Neural cell (in vitro differentiated cells): ENCODE measurements around the gene SRP54. TPM values are rescaled to one million over a fixed set of nuclear protein-coding genes. Genes with fewer than 3 reads are reported as not detected.
A peak's percentile ranks its signal among the peaks of the same experiment; 100 is the strongest.

Experiments used
- H2AFZ ChIP-seq: fragments of 200-600, 300-800 bp; sonication (generic), shearing (Covaris generic); 2 replicates; pipeline ENCODE4 v1.6.0; 2014; ENCODE audit warnings: low read depth, mild to moderate bottlenecking, antibody characterized with exemption, low read length, moderate library complexity
- H3F3A ChIP-seq: fragments of 200-600 bp; shearing (Covaris generic); 2 replicates; pipeline ENCODE4 v1.6.1; 2016; ENCODE audit warnings: mild to moderate bottlenecking, moderate library complexity, mixed read lengths, antibody characterized with exemption, low read length; ENCODE audit not compliant: insufficient read depth, poor library complexity, severe bottlenecking
- H3K27ac ChIP-seq: fragments of 200-600, 300-800 bp; sonication (generic), shearing (Covaris generic); 2 replicates; pipeline ENCODE4 v1.5.1; 2014; ENCODE audit warnings: mild to moderate bottlenecking, low read length, moderate library complexity
- H3K27me3 ChIP-seq: fragments of 300-800, 200-600 bp; sonication (generic), shearing (Covaris generic); 2 replicates; pipeline ENCODE4 v1.6.0; 2014; ENCODE audit warnings: mild to moderate bottlenecking, low read depth, low read length, moderate library complexity; ENCODE audit not compliant: insufficient read depth
- H3K36me3 ChIP-seq: fragments of 300-800, 200-600 bp; sonication (generic), shearing (Covaris generic); 2 replicates; pipeline ENCODE4 v1.5.1; 2014; ENCODE audit warnings: mild to moderate bottlenecking, antibody characterized with exemption, low read length, moderate library complexity; ENCODE audit not compliant: insufficient read depth
- H3K4me2 ChIP-seq: fragments of 300-800, 200-600 bp; sonication (generic), shearing (Covaris generic); 2 replicates; pipeline ENCODE4 v1.6.0; 2014; ENCODE audit warnings: mild to moderate bottlenecking, low read length
- H3K4me3 ChIP-seq: fragments of 300-800, 200-600 bp; sonication (generic), shearing (Covaris generic); 2 replicates; pipeline ENCODE4 v1.5.1; 2014; ENCODE audit warnings: mild to moderate bottlenecking, low read length, moderate library complexity
- H3K79me2 ChIP-seq: fragments of 200-600 bp; shearing (Covaris generic); replicated peaks from 2 replicates; pipeline ENCODE4 v1.6.0; 2014; ENCODE audit warnings: mild to moderate bottlenecking, low read length, moderate library complexity; ENCODE audit not compliant: insufficient read depth
- H3K9ac ChIP-seq: fragments of 300-800, 200-600 bp; sonication (generic), shearing (Covaris generic); 2 replicates; pipeline ENCODE4 v1.6.1; 2016; ENCODE audit warnings: mild to moderate bottlenecking, low read length, mixed read lengths
- H3K9me2 ChIP-seq: fragments of 200-600 bp; shearing (Covaris generic); 2 replicates; pipeline ENCODE4 v1.6.1; 2016; ENCODE audit warnings: mild to moderate bottlenecking, low read length, mixed read lengths; ENCODE audit not compliant: insufficient read depth
- H3K9me3 ChIP-seq: fragments of 200-600, 300-800 bp; sonication (generic), shearing (Covaris generic); 2 replicates; pipeline ENCODE4 v1.6.1; 2016; ENCODE audit warnings: mild to moderate bottlenecking, mixed run types, low read length, moderate library complexity, mixed read lengths
- H4K20me1 ChIP-seq: fragments of 200-600 bp; shearing (Covaris generic); 2 replicates; pipeline ENCODE4 v1.6.1; 2016; ENCODE audit warnings: mild to moderate bottlenecking, mixed run types; ENCODE audit not compliant: insufficient read depth
- CTCF ChIP-seq: fragments of 450-650 bp; IDR thresholded peaks from 2 replicates; pipeline ENCODE4 v1.5.1; 2014; ENCODE audit warnings: antibody characterized with exemption, mild to moderate bottlenecking, moderate library complexity; ENCODE audit not compliant: poor library complexity, severe bottlenecking
- EP300 ChIP-seq: fragments of 450-650 bp; conservative IDR thresholded peaks from 2 replicates; pipeline ENCODE4 v1.6.1; 2014; ENCODE audit warnings: antibody characterized with exemption, mild to moderate bottlenecking, moderate library complexity; ENCODE audit not compliant: poor library complexity, severe bottlenecking
- EZH2 ChIP-seq: fragments of 200-600, 300-800 bp; shearing (Covaris generic), sonication (generic); IDR thresholded peaks from 2 replicates; pipeline ENCODE4 v1.6.1; 2014; ENCODE audit warnings: antibody characterized with exemption, low read length, borderline replicate concordance, mild to moderate bottlenecking; ENCODE audit not compliant: insufficient read depth, poor library complexity, severe bottlenecking
- MXI1 ChIP-seq: fragments of 450-650 bp; conservative IDR thresholded peaks from 2 replicates; pipeline ENCODE4 v1.6.1; 2014; ENCODE audit warnings: antibody characterized with exemption, mild to moderate bottlenecking; ENCODE audit not compliant: poor library complexity, severe bottlenecking
- POLR2AphosphoS5 ChIP-seq: IDR thresholded peaks from 2 replicates; pipeline ENCODE4 v1.6.1; 2012
- RAD21 ChIP-seq: fragments of 450-650 bp; conservative IDR thresholded peaks from 2 replicates; pipeline ENCODE4 v1.6.1; 2014; ENCODE audit warnings: antibody characterized with exemption, mild to moderate bottlenecking, moderate library complexity
- REST ChIP-seq: IDR thresholded peaks from 2 replicates; pipeline ENCODE4 v1.6.1; 2012; ENCODE audit warnings: borderline replicate concordance
- SMC3 ChIP-seq: fragments of 450-650 bp; conservative IDR thresholded peaks from 2 replicates; pipeline ENCODE4 v1.6.1; 2014; ENCODE audit warnings: antibody characterized with exemption, mild to moderate bottlenecking, moderate library complexity; ENCODE audit not compliant: poor library complexity
- TAF1 ChIP-seq: IDR thresholded peaks from 2 replicates; pipeline ENCODE4 v1.6.1; 2012; ENCODE audit warnings: low read depth
- polyA plus RNA-seq: library from polyadenylated mRNA; depleted of rRNA; stranded (reverse); fragments of >200 nt; gene quantifications from 2 replicates; pipeline ENCODE4 v1.2.3, GENCODE V29; 2014

The SRP54 gene
- polyA plus RNA-seq, 1 donor from 2014 or later = 110 TPM

GRCh38 chr14:35044939-35045797, 62.4 kb downstream of the SRP54 start:
- H3K36me3 ChIP-seq = no peaks in the 10 kb centered on the region
- H3K27ac ChIP-seq = peak overlapping the region; percentile 80
- H3K27me3 ChIP-seq = no peaks in the 10 kb centered on the region
- H3K9me3 ChIP-seq = no peaks in the 10 kb centered on the region
- peaks cover 5% of the 10 kb centered on the region for H3K79me2 ChIP-seq
- peak overlapping the region; percentile 31 for H2AFZ ChIP-seq
- peak overlapping the region; percentile 96 for H3K4me3 ChIP-seq
- no peaks in the 10 kb centered on the region for H3F3A ChIP-seq
- peak overlapping the region; percentile 28 for H3K4me2 ChIP-seq
- no peaks in the 10 kb centered on the region for H3K9me2 ChIP-seq
- peak overlapping the region; percentile 87 for H3K9ac ChIP-seq
- TF ChIP-seq TAF1 (no peak), SMC3 (no peak), CTCF (no peak), POLR2AphosphoS5 (no peak), EZH2 (no peak), REST (no peak), MXI1 (no peak)
- H4K20me1 ChIP-seq = no peaks in the 10 kb centered on the region

DNA sequence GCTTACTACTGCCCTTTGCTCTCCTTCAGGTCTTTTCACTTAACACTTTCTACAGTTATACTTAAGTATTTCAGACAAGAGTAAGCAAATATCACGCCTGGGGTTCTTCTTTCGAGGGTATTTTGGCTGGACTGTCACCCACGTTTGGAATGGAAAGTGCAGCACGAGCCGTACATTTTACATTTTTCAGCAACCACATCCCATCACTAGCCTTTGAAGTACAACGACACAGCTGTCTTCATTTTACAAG, 62.9 kb downstream of the SRP54 start:
- H3K4me3 ChIP-seq = peak overlapping the region; percentile 96
- H3K9ac ChIP-seq = peak overlapping the region; percentile 87
- H3K27ac ChIP-seq = peak overlapping the region; percentile 80
- no peaks in the 10 kb centered on the region for H3K36me3 ChIP-seq
- H2AFZ ChIP-seq = peak overlapping the region; percentile 31
- no peaks in the 10 kb centered on the region for H3K27me3 ChIP-seq
- no peaks in the 10 kb centered on the region for H4K20me1 ChIP-seq
- peaks cover 5% of the 10 kb centered on the region for H3K79me2 ChIP-seq
- TF ChIP-seq EZH2 (no peak), EP300 (no peak), TAF1 (no peak), RAD21 (no peak)
- peak overlapping the region; percentile 28 for H3K4me2 ChIP-seq
- H3F3A ChIP-seq = no peaks in the 10 kb centered on the region
- H3K9me2 ChIP-seq = no peaks in the 10 kb centered on the region
- H3K9me3 ChIP-seq = no peaks in the 10 kb centered on the region
